ENCODE measurements around the gene SORCS1.

DNA sequence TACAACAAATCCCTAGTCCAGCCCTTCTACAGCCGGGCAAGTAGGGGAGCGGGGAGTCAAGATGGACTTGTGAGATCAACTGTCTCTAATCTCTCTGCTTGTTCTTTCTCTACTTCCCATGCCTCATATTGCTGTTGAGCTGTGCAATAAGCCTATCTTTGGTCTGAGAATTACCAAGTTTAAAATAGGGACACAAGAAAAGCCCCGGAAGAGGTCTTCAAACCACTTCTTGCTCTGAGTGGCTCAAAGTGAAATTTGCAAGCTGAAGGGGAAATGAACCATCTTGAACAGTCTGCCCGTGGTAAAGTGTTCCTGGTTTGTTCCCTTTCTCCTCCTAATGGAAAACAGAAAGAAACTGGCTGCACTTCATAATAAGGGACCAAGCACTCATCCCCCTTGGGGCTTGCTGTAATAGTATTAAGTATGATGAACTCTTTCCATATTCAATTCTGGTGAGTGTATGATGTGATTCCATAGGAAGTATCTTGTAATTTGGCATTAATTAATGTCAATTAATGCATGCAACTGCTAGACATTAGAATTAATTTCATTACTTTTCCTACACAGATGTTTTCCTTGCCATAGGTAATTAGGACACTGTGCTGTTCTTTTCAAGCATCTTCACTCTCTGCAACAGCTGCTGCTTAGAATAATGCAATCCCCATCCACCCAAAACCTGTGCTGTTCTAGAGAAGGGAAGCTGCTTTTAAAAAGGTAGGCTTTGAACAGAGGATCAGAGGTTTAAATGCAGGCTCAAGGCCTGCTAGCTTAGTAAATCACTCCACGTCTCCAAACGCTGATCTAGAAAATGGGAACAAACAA is 449.6 kb downstream of the SORCS1 start:
- TF ChIP-seq, protein P1, sequence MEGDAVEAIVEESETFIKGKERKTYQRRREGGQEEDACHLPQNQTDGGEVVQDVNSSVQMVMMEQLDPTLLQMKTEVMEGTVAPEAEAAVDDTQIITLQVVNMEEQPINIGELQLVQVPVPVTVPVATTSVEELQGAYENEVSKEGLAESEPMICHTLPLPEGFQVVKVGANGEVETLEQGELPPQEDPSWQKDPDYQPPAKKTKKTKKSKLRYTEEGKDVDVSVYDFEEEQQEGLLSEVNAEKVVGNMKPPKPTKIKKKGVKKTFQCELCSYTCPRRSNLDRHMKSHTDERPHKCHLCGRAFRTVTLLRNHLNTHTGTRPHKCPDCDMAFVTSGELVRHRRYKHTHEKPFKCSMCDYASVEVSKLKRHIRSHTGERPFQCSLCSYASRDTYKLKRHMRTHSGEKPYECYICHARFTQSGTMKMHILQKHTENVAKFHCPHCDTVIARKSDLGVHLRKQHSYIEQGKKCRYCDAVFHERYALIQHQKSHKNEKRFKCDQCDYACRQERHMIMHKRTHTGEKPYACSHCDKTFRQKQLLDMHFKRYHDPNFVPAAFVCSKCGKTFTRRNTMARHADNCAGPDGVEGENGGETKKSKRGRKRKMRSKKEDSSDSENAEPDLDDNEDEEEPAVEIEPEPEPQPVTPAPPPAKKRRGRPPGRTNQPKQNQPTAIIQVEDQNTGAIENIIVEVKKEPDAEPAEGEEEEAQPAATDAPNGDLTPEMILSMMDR (IDR thresholded peaks at IDR 0.05; ENCODE audit: poor library complexity), result no peak
- no peak for TF ChIP-seq EZH2 (IDR thresholded peaks at IDR 0.05; ENCODE audit: borderline replicate concordance)
